HCT116 (cell line): Measurements from ENCODE around the gene SH3PXD2A. TPM values are rescaled to one million over a fixed set of nuclear protein-coding genes. Genes with fewer than 3 reads are reported as not detected.

Experiments used
- ATAC-seq: fragments of 200-7000 bp; cut with Tn5 transposase; 2 replicates; pipeline ENCODE4 v1.9.1; 2020; ENCODE audit warnings: mild to moderate bottlenecking, moderate library complexity
- BruUV-seq: library from RNA; stranded (reverse); fragments of 400-500 nt; replicated peaks from 2 replicates; lab custom pipeline; 2021; lab: Mats Ljungman, UMichigan
- CTCF ChIA-PET: fragments of 300-600 bp; sonication (Branson Sonifier 250); formaldehyde crosslinking; loops from one replicate; lab custom pipeline; 2021; ENCODE audit warnings: antibody characterized with exemption; lab: Charles Lee
- POLR2A ChIA-PET: fragments of 300-600, 350-600 bp; sonication (Branson Sonifier 250); formaldehyde crosslinking; loops from one replicate; lab custom pipeline; 2021; ENCODE audit warnings: antibody characterized with exemption; lab: Charles Lee
- RAD21 ChIA-PET, 2 experiments: fragments of 300-600 bp; sonication (Branson Sonifier 250); formaldehyde crosslinking; loops; one replicate each; lab custom pipeline; 2023; ENCODE audit warnings: low total read pairs in 2 of 2; ENCODE audit not compliant: uncharacterized antibody in 2 of 2, unreplicated experiment in 2 of 2, low non-redundant PET in 1 of 2; lab: Charles Lee
- DNase-seq: peaks from one replicate; pipeline ENCODE4 v3.0.0-alpha.2; 2010; ENCODE audit warnings: low read depth, low spot score
- H2AFZ ChIP-seq: fragments of 200-600 bp; shearing (Covaris generic), sonication (generic); 2 replicates; pipeline ENCODE4 v1.6.1; 2017; ENCODE audit warnings: low read depth, mixed run types, mixed read lengths, antibody characterized with exemption, low read length; ENCODE audit not compliant: poor library complexity, severe bottlenecking
- H3K27ac ChIP-seq: 2 replicates; pipeline ENCODE4 v1.5.1; 2012; ENCODE audit warnings: low read depth, low read length
- H3K27me3 ChIP-seq: fragments of 200-600 bp; sonication (generic); 2 replicates; pipeline ENCODE4 v1.6.1; 2016; ENCODE audit warnings: mixed run types, low read length, mixed read lengths; ENCODE audit not compliant: insufficient read depth
- H3K36me3 ChIP-seq, 2 experiments: fragments of 200-500 bp in 1 of 2; fragments of 200-600 bp in 1 of 2; sonication (Bioruptor generic) in 1 of 2; sonication (generic) in 1 of 2; 2 replicates each; pipeline versions ENCODE4 v1.5.1 to v1.6.1; 2014 to 2016; ENCODE audit warnings: low read length in 2 of 2, inconsistent platforms in 1 of 2, mixed read lengths in 1 of 2, mixed run types in 1 of 2; ENCODE audit not compliant: insufficient read depth in 2 of 2, control insufficient read depth in 1 of 2
- H3K4me1 ChIP-seq, 2 experiments: fragments of 200-600 bp in 1 of 2; sonication (generic) in 1 of 2; 2 replicates each; pipeline versions ENCODE4 v1.5.1 to v1.6.1; 2012 to 2017; ENCODE audit warnings: low read length in 2 of 2, inconsistent platforms in 1 of 2, mild to moderate bottlenecking in 1 of 2, mixed read lengths in 1 of 2, mixed run types in 1 of 2, moderate library complexity in 1 of 2; ENCODE audit not compliant: insufficient read depth in 2 of 2, control insufficient read depth in 1 of 2
- H3K4me2 ChIP-seq: fragments of 200-600 bp; sonication (generic); 2 replicates; pipeline ENCODE4 v1.6.1; 2017; ENCODE audit warnings: mixed run types, low read length, mixed read lengths
- H3K4me3 ChIP-seq, 2 experiments: fragments of 200-600 bp in 1 of 2; sonication (generic) in 1 of 2; replicated peaks in 1 of 2; 2 replicates each; pipeline ENCODE4 v1.5.1; 2011 to 2016; ENCODE audit warnings: low read length in 2 of 2, control low read depth in 1 of 2, low read depth in 1 of 2, mild to moderate bottlenecking in 1 of 2, mixed read lengths in 1 of 2, mixed run types in 1 of 2
- H3K79me2 ChIP-seq: fragments of 200-600 bp; sonication (generic); 2 replicates; pipeline ENCODE4 v1.6.1; 2017; ENCODE audit warnings: mild to moderate bottlenecking, mixed run types, low read length, moderate library complexity, mixed read lengths; ENCODE audit not compliant: insufficient read depth
- H3K9ac ChIP-seq: fragments of 200-600 bp; sonication (generic); 2 replicates; pipeline ENCODE4 v1.6.1; 2016; ENCODE audit warnings: low read length, mixed read lengths
- H3K9me2 ChIP-seq: fragments of 200-600 bp; sonication (generic), shearing (Covaris generic); 2 replicates; pipeline ENCODE4 v1.6.1; 2017; ENCODE audit warnings: mixed run types, mild to moderate bottlenecking, moderate library complexity; ENCODE audit not compliant: insufficient read depth
- H3K9me3 ChIP-seq, 2 experiments: fragments of 200-500 bp in 1 of 2; fragments of 200-600 bp in 1 of 2; sonication (Bioruptor generic) in 1 of 2; sonication (generic) in 1 of 2; 2 replicates each; pipeline ENCODE4 v1.6.1; 2014 to 2017; ENCODE audit warnings: low read length in 2 of 2, mixed read lengths in 2 of 2, inconsistent platforms in 1 of 2, low read depth in 1 of 2, mild to moderate bottlenecking in 1 of 2, mixed run types in 1 of 2, moderate library complexity in 1 of 2; ENCODE audit not compliant: control insufficient read depth in 1 of 2, insufficient read depth in 1 of 2
- H4K20me1 ChIP-seq: fragments of 200-600 bp; sonication (generic), shearing (Covaris generic); 2 replicates; pipeline ENCODE4 v1.6.1; 2017; ENCODE audit warnings: mixed run types, mild to moderate bottlenecking, moderate library complexity; ENCODE audit not compliant: insufficient read depth
- EGR1 ChIP-seq: IDR thresholded peaks from 2 replicates; pipeline ENCODE4 v1.6.1; 2012; ENCODE audit warnings: low read depth
- ELF1 ChIP-seq: IDR thresholded peaks from 2 replicates; pipeline ENCODE4 v1.6.1; 2012; ENCODE audit warnings: low read depth, borderline replicate concordance
- JUND ChIP-seq: IDR thresholded peaks from 2 replicates; pipeline ENCODE4 v1.6.1; 2012
- POLR2AphosphoS5 ChIP-seq: IDR thresholded peaks from 2 replicates; pipeline ENCODE4 v1.6.1; 2011; ENCODE audit warnings: mild to moderate bottlenecking, low read depth, low read length, moderate library complexity
- SIN3A ChIP-seq: IDR thresholded peaks from 2 replicates; pipeline ENCODE4 v1.6.1; 2012; ENCODE audit warnings: low read depth
- SP1 ChIP-seq: IDR thresholded peaks from 2 replicates; pipeline ENCODE4 v1.6.1; 2012; ENCODE audit warnings: low read depth
- SRF ChIP-seq: IDR thresholded peaks from 2 replicates; pipeline ENCODE4 v1.6.1; 2012; ENCODE audit warnings: low read depth
- TCF7L2 ChIP-seq: IDR thresholded peaks from 2 replicates; pipeline ENCODE4 v1.7.0; 2011; ENCODE audit warnings: borderline replicate concordance, inconsistent platforms; ENCODE audit not compliant: insufficient read depth, insufficient read length; ENCODE audit errors: extremely low read depth
- YY1 ChIP-seq: IDR thresholded peaks from 2 replicates; pipeline ENCODE4 v1.6.1; 2011; ENCODE audit warnings: low read length, low read depth, moderate library complexity, mild to moderate bottlenecking; ENCODE audit not compliant: insufficient replicate concordance; ENCODE audit errors: extremely low read depth
- ZFX ChIP-seq: fragments of 450-650 bp; IDR thresholded peaks from 2 replicates; pipeline ENCODE4 v1.6.1; 2017
- intact Hi-C: fragments of 100-400 bp; cut with micrococcal nuclease; formaldehyde crosslinking; loops from 2 replicates; pipeline ENCODE4 v1.10.0; 2022
- total RNA-seq: library from RNA; stranded (reverse); gene quantifications from one replicate; pipeline ENCODE4 v1.2.1, GENCODE V29; 2021; ENCODE audit not compliant: unreplicated experiment
- TF ChIP-seq, protein P1 (sequence below): IDR thresholded peaks from 2 replicates; pipeline ENCODE4 v1.6.1; 2012
- TF ChIP-seq, protein P2 (sequence below), 3 experiments: fragments of 200-600 bp in 1 of 3; sonication (generic) in 1 of 3; IDR thresholded peaks in 2 of 3; conservative IDR thresholded peaks in 1 of 3; 2 replicates each; pipeline ENCODE4 v1.5.1; 2012 to 2017; ENCODE audit warnings: low read depth in 2 of 3, low read length in 2 of 3, antibody characterized with exemption in 1 of 3, borderline replicate concordance in 1 of 3, control low read depth in 1 of 3, mild to moderate bottlenecking in 1 of 3, mixed read lengths in 1 of 3, mixed run types in 1 of 3, moderate library complexity in 1 of 3; ENCODE audit not compliant: insufficient read depth in 1 of 3
- TF ChIP-seq, protein P3 (sequence below): IDR thresholded peaks from 2 replicates; pipeline ENCODE4 v1.6.1; 2011; ENCODE audit warnings: mild to moderate bottlenecking, low read length, moderate library complexity; ENCODE audit not compliant: insufficient replicate concordance; ENCODE audit errors: extremely low read depth

Gene SH3PXD2A
- total RNA-seq, 1 experiment from 2014 or later = 8.7 TPM

DNA sequence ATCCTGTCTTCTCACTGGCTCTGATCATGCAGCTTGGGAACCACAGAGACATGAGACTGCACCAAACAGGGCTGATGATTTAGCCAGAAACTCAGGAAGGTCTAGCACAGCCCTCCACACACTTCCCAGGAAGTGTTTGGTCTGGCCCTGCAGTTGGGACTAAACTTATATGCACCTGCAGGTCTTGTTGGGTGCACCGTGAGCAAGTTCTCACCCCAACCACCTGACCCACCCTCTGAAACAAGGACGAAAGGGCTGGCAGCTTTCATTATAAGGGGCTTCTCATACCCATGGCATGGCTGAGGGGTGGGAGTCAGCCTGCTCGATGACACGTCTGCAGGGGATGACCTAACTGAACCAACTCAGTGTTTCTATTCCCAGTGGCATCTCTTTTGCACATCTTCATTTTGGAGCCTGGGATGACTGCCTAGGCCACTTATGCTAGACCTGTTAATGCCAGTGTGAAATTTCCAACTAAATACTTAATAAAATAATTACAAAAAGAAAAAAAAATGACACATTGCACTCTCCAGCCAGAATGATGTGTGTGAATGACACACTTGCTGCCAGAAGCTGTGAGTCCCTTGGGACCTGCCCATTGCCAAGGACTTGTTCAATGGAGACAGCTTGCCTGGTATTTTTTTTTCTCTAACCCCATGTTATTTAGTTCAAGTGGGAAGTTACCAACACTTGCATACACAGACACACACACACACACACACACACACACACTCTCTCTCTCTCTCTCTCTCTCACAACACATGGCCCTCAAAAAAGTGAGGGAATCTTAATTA, 259.2 kb downstream of the SH3PXD2A start:
- H3K4me2 ChIP-seq = no peak overlapping the region
- DNase-seq (no peak), ATAC-seq (no peak)
- H3K4me1 ChIP-seq = peaks cover 0 to 5% of the 10 kb centered on the region in 2 experiments; a peak in 2 of 4 replicates
- H3K9ac ChIP-seq = no peak overlapping the region
- H3K79me2 ChIP-seq = no peaks in the 10 kb centered on the region
- no peaks in the 10 kb centered on the region for H3K9me2 ChIP-seq
- no peak overlapping the region for H3K4me3 ChIP-seq
- H3K36me3 ChIP-seq = no peaks in the 10 kb centered on the region
- H3K27ac ChIP-seq = no peak overlapping the region
- no peak overlapping the region for H2AFZ ChIP-seq
- H3K9me3 ChIP-seq = no peaks in the 10 kb centered on the region
- no peak for TF ChIP-seq SRF
- no peak for TF ChIP-seq EGR1
- TF ChIP-seq, protein P1, sequence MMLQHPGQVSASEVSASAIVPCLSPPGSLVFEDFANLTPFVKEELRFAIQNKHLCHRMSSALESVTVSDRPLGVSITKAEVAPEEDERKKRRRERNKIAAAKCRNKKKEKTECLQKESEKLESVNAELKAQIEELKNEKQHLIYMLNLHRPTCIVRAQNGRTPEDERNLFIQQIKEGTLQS = no peak
- no peak for TF ChIP-seq POLR2AphosphoS5
- no peak for TF ChIP-seq YY1
- TF ChIP-seq JUND = no peak
- TF ChIP-seq, protein P2, sequence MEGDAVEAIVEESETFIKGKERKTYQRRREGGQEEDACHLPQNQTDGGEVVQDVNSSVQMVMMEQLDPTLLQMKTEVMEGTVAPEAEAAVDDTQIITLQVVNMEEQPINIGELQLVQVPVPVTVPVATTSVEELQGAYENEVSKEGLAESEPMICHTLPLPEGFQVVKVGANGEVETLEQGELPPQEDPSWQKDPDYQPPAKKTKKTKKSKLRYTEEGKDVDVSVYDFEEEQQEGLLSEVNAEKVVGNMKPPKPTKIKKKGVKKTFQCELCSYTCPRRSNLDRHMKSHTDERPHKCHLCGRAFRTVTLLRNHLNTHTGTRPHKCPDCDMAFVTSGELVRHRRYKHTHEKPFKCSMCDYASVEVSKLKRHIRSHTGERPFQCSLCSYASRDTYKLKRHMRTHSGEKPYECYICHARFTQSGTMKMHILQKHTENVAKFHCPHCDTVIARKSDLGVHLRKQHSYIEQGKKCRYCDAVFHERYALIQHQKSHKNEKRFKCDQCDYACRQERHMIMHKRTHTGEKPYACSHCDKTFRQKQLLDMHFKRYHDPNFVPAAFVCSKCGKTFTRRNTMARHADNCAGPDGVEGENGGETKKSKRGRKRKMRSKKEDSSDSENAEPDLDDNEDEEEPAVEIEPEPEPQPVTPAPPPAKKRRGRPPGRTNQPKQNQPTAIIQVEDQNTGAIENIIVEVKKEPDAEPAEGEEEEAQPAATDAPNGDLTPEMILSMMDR (IDR thresholded peaks at IDR 0.05 in 2 of 3, conservative IDR thresholded peaks at IDR 0.05 in 1 of 3; ENCODE audit: borderline replicate concordance in 1 of 3, insufficient read depth in 1 of 3, low read depth in 2 of 3, low read length in 2 of 3) = no peak
- TF ChIP-seq, protein P3, sequence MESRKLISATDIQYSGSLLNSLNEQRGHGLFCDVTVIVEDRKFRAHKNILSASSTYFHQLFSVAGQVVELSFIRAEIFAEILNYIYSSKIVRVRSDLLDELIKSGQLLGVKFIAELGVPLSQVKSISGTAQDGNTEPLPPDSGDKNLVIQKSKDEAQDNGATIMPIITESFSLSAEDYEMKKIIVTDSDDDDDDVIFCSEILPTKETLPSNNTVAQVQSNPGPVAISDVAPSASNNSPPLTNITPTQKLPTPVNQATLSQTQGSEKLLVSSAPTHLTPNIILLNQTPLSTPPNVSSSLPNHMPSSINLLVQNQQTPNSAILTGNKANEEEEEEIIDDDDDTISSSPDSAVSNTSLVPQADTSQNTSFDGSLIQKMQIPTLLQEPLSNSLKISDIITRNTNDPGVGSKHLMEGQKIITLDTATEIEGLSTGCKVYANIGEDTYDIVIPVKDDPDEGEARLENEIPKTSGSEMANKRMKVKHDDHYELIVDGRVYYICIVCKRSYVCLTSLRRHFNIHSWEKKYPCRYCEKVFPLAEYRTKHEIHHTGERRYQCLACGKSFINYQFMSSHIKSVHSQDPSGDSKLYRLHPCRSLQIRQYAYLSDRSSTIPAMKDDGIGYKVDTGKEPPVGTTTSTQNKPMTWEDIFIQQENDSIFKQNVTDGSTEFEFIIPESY = no peak
- TF ChIP-seq SIN3A = no peak
- no peak for TF ChIP-seq SP1
- no peak for TF ChIP-seq ELF1
- TF ChIP-seq ZFX = no peak
- no peak for TF ChIP-seq TCF7L2
- TF ChIP-seq, all 23 proteins: peak for 0
- intact Hi-C loops = no loop called here
- ChIA-PET CTCF (interaction anchor here (2.9 kb wide), 1 partner anchor 90 kb away, joined by 12 read pairs; no protein-coding TSS in a partner anchor), POLR2A (no interaction called here), RAD21 (no interaction called here)
- Histone ChIP-seq H4K20me1 (no peaks in the 10 kb centered on the region), H3K27me3 (no peaks in the 10 kb centered on the region)
- no TSS peak for BruUV-seq
